ENCODE results near the gene CDKL1.

Gene CDKL1

DNA sequence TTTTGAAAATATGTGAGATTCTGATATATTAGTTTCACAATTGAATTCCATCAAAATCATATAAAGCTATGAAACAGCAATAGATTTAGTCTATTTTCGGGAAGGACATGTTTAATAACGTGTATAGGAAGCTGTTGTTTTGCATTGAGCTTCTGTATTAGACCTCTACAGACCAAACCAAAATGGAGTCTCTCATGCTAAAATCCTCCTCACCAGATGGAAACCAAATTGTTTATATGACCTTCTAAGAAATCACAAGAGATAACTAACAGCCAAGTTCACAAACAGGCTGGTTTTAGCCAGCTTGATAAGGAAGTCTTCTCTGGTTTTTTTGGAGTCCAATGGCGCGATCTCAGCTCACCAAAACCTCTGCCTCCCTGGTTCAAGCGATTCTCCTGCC lies 108.5 kb downstream of the CDKL1 start:
- no peak for DNase-seq

- DNase-seq = no peak
These were observed 110.8 kb downstream of the CDKL1 start for GRCh38 chr14:50285861-50286260.
